ENCODE data around the gene HCN4. TPM values are rescaled to one million over a fixed set of nuclear protein-coding genes. Genes with fewer than 3 reads are reported as not detected.

The HCN4 gene
- total and polyA plus RNA-seq, 2 experiments from 2014 or later: 2.4 to 10.6 TPM

- H3K4me3 ChIP-seq: no peak overlapping the region
- no peaks in the 10 kb centered on the region for H4K20me1 ChIP-seq (replicated peaks; ENCODE audit: insufficient read depth)
- H3K4me3 Mint-ChIP-seq: no peak overlapping the region
- H3K79me2 ChIP-seq (replicated peaks; ENCODE audit: insufficient read depth): no peaks in the 10 kb centered on the region
- no peaks in the 10 kb centered on the region for H3K9me3 Mint-ChIP-seq
- peaks cover 18% of the 10 kb centered on the region for H3K27me3 Mint-ChIP-seq (ENCODE audit: insufficient read depth, low read depth, poor library complexity)
- H3K4me1 Mint-ChIP-seq: peaks cover 20% of the 10 kb centered on the region
- peaks cover 4% of the 10 kb centered on the region; the same call in 1 of the 2 replicates for H3K4me1 ChIP-seq (ENCODE audit: insufficient read depth)
- no peak for DNase-seq (ENCODE audit: low spot score)
- no peaks in the 10 kb centered on the region for H3K9me2 ChIP-seq (ENCODE audit: insufficient read depth)
- H3F3A ChIP-seq (replicated peaks; ENCODE audit: low read depth): no peaks in the 10 kb centered on the region
- no peaks in the 10 kb centered on the region for H3K36me3 ChIP-seq (ENCODE audit: insufficient read depth)
- H3K27ac Mint-ChIP-seq: no peak overlapping the region
- no peak overlapping the region for H3K4me2 ChIP-seq
- H3K36me3 Mint-ChIP-seq (ENCODE audit: low read depth): peaks cover 3% of the 10 kb centered on the region; the same call in 2 of the 3 replicates
- TF ChIP-seq POLR2AphosphoS5 (IDR thresholded peaks at IDR 0.05; ENCODE audit: low read depth): no peak
- no peak for TF ChIP-seq EZH2phosphoT487 (IDR thresholded peaks at IDR 0.05; ENCODE audit: unreplicated experiment)
- no peak for TF ChIP-seq REST (IDR thresholded peaks at IDR 0.05; ENCODE audit: unreplicated experiment)
- no peak for TF ChIP-seq STAT1 (IDR thresholded peaks at IDR 0.05; ENCODE audit: unreplicated experiment)
- TF ChIP-seq ETS1 (IDR thresholded peaks at IDR 0.05): no peak
- no peak for TF ChIP-seq CREB1 (CRISPR knock-in tag; IDR thresholded peaks at IDR 0.05; ENCODE audit: low read depth)
- no peak for TF ChIP-seq EZH2 (IDR thresholded peaks at IDR 0.05; ENCODE audit: low read depth, unreplicated experiment)
- no peaks in the 10 kb centered on the region for H3K27me3 ChIP-seq (ENCODE audit: insufficient read depth)
- no peak overlapping the region for H3K27ac ChIP-seq (ENCODE audit: low read depth)
- ATAC-seq: no peak
- H2AFZ ChIP-seq: no peak overlapping the region
Measured at GRCh38 chr15:73317651-73318462, 50.9 kb downstream of the HCN4 start.

- H4K20me1 ChIP-seq (replicated peaks; ENCODE audit: insufficient read depth): no peaks in the 10 kb centered on the region
- no peaks in the 10 kb centered on the region for H3K9me3 Mint-ChIP-seq
- H3K27ac Mint-ChIP-seq: no peak overlapping the region
- peaks cover 2% of the 10 kb centered on the region; the same call in 2 of the 3 replicates for H3K36me3 Mint-ChIP-seq (ENCODE audit: low read depth)
- no peak for ATAC-seq
- peaks cover 14% of the 10 kb centered on the region for H3K4me1 Mint-ChIP-seq
- no peak overlapping the region for H3K27ac ChIP-seq (ENCODE audit: low read depth)
- H3K4me2 ChIP-seq: no peak overlapping the region
- DNase-seq (ENCODE audit: low spot score): no peak
- no peaks in the 10 kb centered on the region for H3F3A ChIP-seq (replicated peaks; ENCODE audit: low read depth)
- H2AFZ ChIP-seq: no peak overlapping the region
- peaks cover 12% of the 10 kb centered on the region for H3K27me3 Mint-ChIP-seq (ENCODE audit: insufficient read depth, low read depth, poor library complexity)
- no peaks in the 10 kb centered on the region for H3K27me3 ChIP-seq (ENCODE audit: insufficient read depth)
- peaks cover 4% of the 10 kb centered on the region; the same call in 1 of the 2 replicates for H3K4me1 ChIP-seq (ENCODE audit: insufficient read depth)
- no peak overlapping the region for H3K4me3 Mint-ChIP-seq
- no peak overlapping the region for H3K4me3 ChIP-seq
- no peaks in the 10 kb centered on the region for H3K79me2 ChIP-seq (replicated peaks; ENCODE audit: insufficient read depth)
- H3K9me2 ChIP-seq (ENCODE audit: insufficient read depth): no peaks in the 10 kb centered on the region
- no peaks in the 10 kb centered on the region for H3K36me3 ChIP-seq (ENCODE audit: insufficient read depth)
- TF ChIP-seq EZH2 (IDR thresholded peaks at IDR 0.05; ENCODE audit: low read depth, unreplicated experiment): no peak
- no peak for TF ChIP-seq ZNF331 (CRISPR knock-in tag; IDR thresholded peaks at IDR 0.05; ENCODE audit: low read depth)
- TF ChIP-seq CREB1 (CRISPR knock-in tag; IDR thresholded peaks at IDR 0.05; ENCODE audit: low read depth): no peak
- TF ChIP-seq JUNB (IDR thresholded peaks at IDR 0.05; ENCODE audit: unreplicated experiment): no peak
- TF ChIP-seq NANOG (IDR thresholded peaks at IDR 0.05; ENCODE audit: borderline replicate concordance): no peak
- TF ChIP-seq ZNF114 (CRISPR knock-in tag; IDR thresholded peaks at IDR 0.05): no peak
- no peak for TF ChIP-seq REST (IDR thresholded peaks at IDR 0.05; ENCODE audit: unreplicated experiment)
- no peak for TF ChIP-seq CTCF (conservative IDR thresholded peaks at IDR 0.05; ENCODE audit: low read depth in 2 of 2)
- TF ChIP-seq POLR2AphosphoS5 (IDR thresholded peaks at IDR 0.05; ENCODE audit: low read depth): no peak
- TF ChIP-seq EZH2phosphoT487 (IDR thresholded peaks at IDR 0.05; ENCODE audit: unreplicated experiment): no peak
Measured at GRCh38 chr15:73313861-73314260, 54.9 kb downstream of the HCN4 start.

Data from GM23338 (cell line).